ENCODE data around the gene TSSK2. TPM values are rescaled to one million over a fixed set of nuclear protein-coding genes. Genes with fewer than 3 reads are reported as not detected.
A peak's percentile ranks its signal among the peaks of the same experiment; 100 is the strongest.

The TSSK2 gene
- total RNA-seq, 4 donors from 2014 or later, result 0.19 to 0.33 (median 0.25) TPM; not detected in 1

GRCh38 chr22:19147195-19147780 lies 16.2 kb downstream of the TSSK2 start:
- DNase-seq (no peak), ATAC-seq (no peak)
- Histone ChIP-seq H3K4me3 (no peak overlapping the region), H3K27me3 (peaks cover 34 to 37% (median 37%) of the 10 kb centered on the region in 3 donors), H3K4me1 (peaks cover 8 to 14% of the 10 kb centered on the region in 2 donors), H3K9me3 (no peaks in the 10 kb centered on the region), H3K36me3 (peaks cover 0 to 6% of the 10 kb centered on the region in 2 donors), H3K27ac (no peak overlapping the region)
- TF ChIP-seq CTCF (IDR thresholded peaks at IDR 0.05 in 4 of 5, conservative IDR thresholded peaks at IDR 0.05 in 1 of 5) (no peak), POLR2A (IDR thresholded peaks at IDR 0.05) (no peak)
- intact Hi-C loops (cut with DNase I; ENCODE audit: low total_unique reads) (no loop called here), in situ Hi-C loops (cut with MboI; ENCODE audit: low sequenced_read_pairs in 4 of 4) (loop anchor here in 1 of 4 donors (25.0 kb wide), 1 partner anchor 490 kb away; no protein-coding TSS in a partner anchor)

DNA sequence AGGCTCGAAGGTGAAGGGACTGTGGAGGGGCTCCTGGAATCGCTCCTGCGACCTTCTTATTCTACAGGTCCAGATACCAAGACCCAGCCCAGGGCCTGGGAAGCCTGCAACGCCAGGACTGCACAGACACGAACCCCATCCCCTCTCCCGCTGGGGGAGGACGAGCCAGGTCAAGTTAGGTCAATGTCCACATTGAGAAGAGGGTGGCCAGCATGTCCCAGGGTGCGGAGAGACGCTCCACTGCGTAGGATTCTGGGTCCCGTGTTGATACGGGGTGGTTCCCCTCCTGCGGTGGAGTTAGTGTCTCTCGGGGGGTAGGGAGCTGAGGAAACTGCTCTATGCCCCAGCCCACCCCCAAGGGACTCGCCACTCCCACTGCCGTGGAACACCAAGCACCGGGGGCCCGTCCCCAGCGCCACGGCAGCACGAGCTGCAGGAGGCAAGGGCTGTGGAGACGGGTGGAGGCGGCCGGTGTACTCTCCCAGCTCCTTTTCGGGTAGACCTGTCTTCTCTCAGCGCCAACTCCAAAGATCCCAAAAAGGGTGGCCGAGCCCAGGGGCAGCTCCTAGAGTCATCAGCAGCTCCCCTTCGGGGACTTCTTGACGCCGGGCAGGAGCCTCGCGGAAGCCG lies 17.4 kb downstream of the TSSK2 start:
- no peaks in the 10 kb centered on the region for H3K9me3 ChIP-seq
- in situ Hi-C loops (cut with MboI; ENCODE audit: low sequenced_read_pairs in 4 of 4), result loop anchor here in 1 of 4 donors (25.0 kb wide), 1 partner anchor 489 kb away; no protein-coding TSS in a partner anchor
- H3K4me1 ChIP-seq, result peaks cover 5 to 11% of the 10 kb centered on the region in 2 donors
- H3K36me3 ChIP-seq, result no peaks in the 10 kb centered on the region
- H3K27ac ChIP-seq, result no peak overlapping the region
- TF ChIP-seq CTCF (IDR thresholded peaks at IDR 0.05 in 4 of 5, conservative IDR thresholded peaks at IDR 0.05 in 1 of 5), result no peak
- H3K4me3 ChIP-seq, result peak overlapping the region in 3 of 4 donors; percentile 17 to 47 (median 28)
- ATAC-seq (no peak), DNase-seq (no peak)
- peaks cover 44 to 47% (median 46%) of the 10 kb centered on the region in 3 donors for H3K27me3 ChIP-seq
- intact Hi-C loops (cut with DNase I; ENCODE audit: low total_unique reads), result no loop called here

DNA sequence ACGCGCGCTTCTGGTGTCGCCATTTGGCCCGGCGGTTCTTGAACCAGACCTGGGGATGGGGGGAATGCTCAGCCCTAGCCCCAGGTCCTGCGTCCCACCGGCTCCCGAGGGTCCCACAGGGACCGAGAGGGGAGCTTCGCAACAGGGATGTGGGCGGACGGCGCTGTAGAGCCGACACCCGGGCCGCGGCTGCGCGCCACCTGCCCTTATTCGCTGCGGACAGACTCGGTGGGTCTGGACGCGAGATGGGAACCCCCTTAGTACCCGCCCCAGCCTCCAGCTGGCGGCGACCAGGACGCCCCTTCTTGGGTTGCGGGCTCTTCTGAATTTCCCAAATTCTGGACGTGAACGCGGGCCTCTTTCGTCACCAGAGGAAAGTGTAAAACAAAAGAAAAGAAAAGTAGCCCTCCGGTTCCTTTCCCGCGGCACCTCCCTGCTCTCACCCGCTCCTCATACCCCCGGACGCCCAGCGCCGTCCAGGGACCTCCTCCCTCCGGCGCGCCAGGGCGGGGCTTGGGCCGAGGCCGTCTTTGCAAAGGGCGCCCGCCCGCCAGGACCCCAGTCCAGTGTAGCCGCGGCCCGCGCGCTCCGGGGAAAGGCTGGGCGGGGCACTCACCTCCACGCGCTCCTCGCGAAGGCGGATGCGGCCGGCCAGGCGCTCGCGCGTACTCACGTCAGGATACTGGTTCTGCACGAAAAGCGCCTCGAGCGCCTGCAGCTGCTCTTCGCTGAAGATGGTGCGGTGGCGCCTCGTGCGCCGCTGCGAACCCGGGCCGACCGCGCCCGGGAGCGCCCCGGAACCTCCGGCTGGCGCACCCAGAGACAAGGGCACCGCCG lies 18.2 kb downstream of the TSSK2 start:
- H3K27ac ChIP-seq, result no peak overlapping the region
- TF ChIP-seq POLR2A (IDR thresholded peaks at IDR 0.05) (no peak), CTCF (IDR thresholded peaks at IDR 0.05 in 4 of 5, conservative IDR thresholded peaks at IDR 0.05 in 1 of 5) (no peak)
- ATAC-seq (no peak), DNase-seq (no peak)
- intact Hi-C loops (cut with DNase I; ENCODE audit: low total_unique reads) (no loop called here), in situ Hi-C loops (cut with MboI; ENCODE audit: low sequenced_read_pairs in 4 of 4) (loop anchor here in 1 of 4 donors (25.0 kb wide), 1 partner anchor 488 kb away; no protein-coding TSS in a partner anchor)
- H3K27me3 ChIP-seq, result peaks cover 46 to 52% (median 52%) of the 10 kb centered on the region in 3 donors
- H3K36me3 ChIP-seq, result no peaks in the 10 kb centered on the region
- peak overlapping the region; percentile 17 to 47 (median 34) for H3K4me3 ChIP-seq
- H3K4me1 ChIP-seq, result peaks cover 0 to 6% of the 10 kb centered on the region in 2 donors
- H3K9me3 ChIP-seq, result no peaks in the 10 kb centered on the region

- peaks cover 46 to 52% (median 52%) of the 10 kb centered on the region in 3 donors for H3K27me3 ChIP-seq
- no peak within 1 kb of the TSS for H3K27ac ChIP-seq
- H3K4me3 ChIP-seq, result peak within 1 kb of the TSS; percentile 17 to 47 (median 34)
- TF ChIP-seq CTCF (IDR thresholded peaks at IDR 0.05 in 4 of 5, conservative IDR thresholded peaks at IDR 0.05 in 1 of 5) (no peak), POLR2A (IDR thresholded peaks at IDR 0.05) (no peak)
- no peaks in the 10 kb centered on the region for H3K36me3 ChIP-seq
- H3K4me1 ChIP-seq, result peaks cover 0 to 6% of the 10 kb centered on the region in 2 donors
- in situ Hi-C loops (cut with MboI; ENCODE audit: low sequenced_read_pairs in 4 of 4) (loop anchor here in 1 of 4 donors (25.0 kb wide), 1 partner anchor 487 kb away; no protein-coding TSS in a partner anchor), intact Hi-C loops (cut with DNase I; ENCODE audit: low total_unique reads) (no loop called here)
- ATAC-seq (no peak), DNase-seq (no peak)
- no peaks in the 10 kb centered on the region for H3K9me3 ChIP-seq
These were observed 18.9 kb downstream of the TSSK2 start, which contains the start of gene GSC2 for GRCh38 chr22:19149991-19150390. GSC2 (minus strand) TSS chr22:19150292; CDS start chr22:19150283, 9 bp downstream.

Data from gastrocnemius medialis (tissue), 4 donors.